Measurements from ENCODE around the gene HOXB6. TPM values are rescaled to one million over a fixed set of nuclear protein-coding genes. Genes with fewer than 3 reads are reported as not detected.

The HOXB6 gene
- total and polyA plus RNA-seq, 4 donors, result 0.17 to 1.1 (median 0.46) TPM

GRCh38 chr17:48644910-48645557 lies 40.2 kb upstream of the HOXB6 start:
- H3K4me3 ChIP-seq (ENCODE audit: low read depth in 1 of 3, low read length in 3 of 3), result no peak overlapping the region
- no peak overlapping the region for H3K9ac ChIP-seq (ENCODE audit: low read depth in 1 of 2, low read length in 2 of 2)
- 24% methylated on average over 6 of the region's 6 CpGs for WGBS
- no peak overlapping the region for H3K27ac ChIP-seq (ENCODE audit: low read depth in 1 of 2, low read length in 2 of 2)
- peaks cover 0 to 6% (median 2%) of the 10 kb centered on the region in 4 donors for H3K4me1 ChIP-seq (ENCODE audit: control insufficient read depth in 4 of 4, insufficient read depth in 4 of 4, low read length in 3 of 4)
- TF ChIP-seq, protein P1, sequence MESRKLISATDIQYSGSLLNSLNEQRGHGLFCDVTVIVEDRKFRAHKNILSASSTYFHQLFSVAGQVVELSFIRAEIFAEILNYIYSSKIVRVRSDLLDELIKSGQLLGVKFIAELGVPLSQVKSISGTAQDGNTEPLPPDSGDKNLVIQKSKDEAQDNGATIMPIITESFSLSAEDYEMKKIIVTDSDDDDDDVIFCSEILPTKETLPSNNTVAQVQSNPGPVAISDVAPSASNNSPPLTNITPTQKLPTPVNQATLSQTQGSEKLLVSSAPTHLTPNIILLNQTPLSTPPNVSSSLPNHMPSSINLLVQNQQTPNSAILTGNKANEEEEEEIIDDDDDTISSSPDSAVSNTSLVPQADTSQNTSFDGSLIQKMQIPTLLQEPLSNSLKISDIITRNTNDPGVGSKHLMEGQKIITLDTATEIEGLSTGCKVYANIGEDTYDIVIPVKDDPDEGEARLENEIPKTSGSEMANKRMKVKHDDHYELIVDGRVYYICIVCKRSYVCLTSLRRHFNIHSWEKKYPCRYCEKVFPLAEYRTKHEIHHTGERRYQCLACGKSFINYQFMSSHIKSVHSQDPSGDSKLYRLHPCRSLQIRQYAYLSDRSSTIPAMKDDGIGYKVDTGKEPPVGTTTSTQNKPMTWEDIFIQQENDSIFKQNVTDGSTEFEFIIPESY (IDR thresholded peaks at IDR 0.05), result no peak
- TF ChIP-seq RAD21 (IDR thresholded peaks at IDR 0.05) (no peak), RXRA (IDR thresholded peaks at IDR 0.05) (no peak), TAF1 (conservative IDR thresholded peaks at IDR 0.05) (no peak), FOXA1 (IDR thresholded peaks at IDR 0.05) (no peak)
- no peaks in the 10 kb centered on the region for H3K9me3 ChIP-seq (ENCODE audit: control insufficient read depth in 4 of 4, low read length in 3 of 4)
- DNase-seq (ENCODE audit: low spot score), result no peak
- H3K36me3 ChIP-seq (ENCODE audit: control insufficient read depth in 4 of 4, insufficient read depth in 3 of 4, low read depth in 1 of 4, low read length in 3 of 4), result no peaks in the 10 kb centered on the region
- peaks cover 15 to 27% (median 24%) of the 10 kb centered on the region in 4 donors for H3K27me3 ChIP-seq (ENCODE audit: control insufficient read depth in 4 of 4, insufficient read depth in 4 of 4, low read length in 3 of 4)

DNA sequence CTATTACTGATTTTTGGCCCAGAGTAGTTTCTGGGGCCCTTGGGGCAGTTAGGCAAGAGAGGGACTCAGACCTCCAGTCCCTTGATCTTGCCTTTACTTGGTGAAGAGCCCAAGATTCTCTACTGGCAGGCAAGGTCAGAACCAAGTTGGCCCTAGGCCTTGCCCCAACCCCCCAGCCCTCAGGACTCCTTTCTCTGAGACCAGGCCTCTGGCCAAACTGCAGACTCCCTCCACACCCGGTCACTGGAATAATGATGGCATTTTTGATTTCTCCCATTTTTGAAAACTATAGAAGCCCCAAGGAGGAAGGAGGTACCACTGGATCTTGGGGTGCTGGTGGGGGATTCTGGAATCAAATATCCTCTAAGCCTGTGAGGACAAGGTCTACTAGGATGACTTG lies 39.4 kb upstream of the HOXB6 start:
- Histone ChIP-seq H3K9ac (ENCODE audit: low read depth in 1 of 2, low read length in 2 of 2) (no peak overlapping the region), H3K4me3 (ENCODE audit: low read depth in 1 of 3, low read length in 3 of 3) (no peak overlapping the region), H3K27me3 (ENCODE audit: control insufficient read depth in 4 of 4, insufficient read depth in 4 of 4, low read length in 3 of 4) (peaks cover 15 to 27% (median 25%) of the 10 kb centered on the region in 4 donors), H3K27ac (ENCODE audit: low read depth in 1 of 2, low read length in 2 of 2) (no peak overlapping the region), H3K4me1 (ENCODE audit: control insufficient read depth in 4 of 4, insufficient read depth in 4 of 4, low read length in 3 of 4) (peaks cover 0 to 6% (median 2%) of the 10 kb centered on the region in 4 donors), H3K36me3 (ENCODE audit: control insufficient read depth in 4 of 4, insufficient read depth in 3 of 4, low read depth in 1 of 4, low read length in 3 of 4) (no peaks in the 10 kb centered on the region), H3K9me3 (ENCODE audit: control insufficient read depth in 4 of 4, low read length in 3 of 4) (no peaks in the 10 kb centered on the region)
- TF ChIP-seq RAD21 (IDR thresholded peaks at IDR 0.05) (no peak), HNF4G (IDR thresholded peaks at IDR 0.05) (no peak), GABPA (IDR thresholded peaks at IDR 0.05 in 1 of 2, conservative IDR thresholded peaks at IDR 0.05 in 1 of 2) (no peak), YY1 (IDR thresholded peaks at IDR 0.05) (no peak), JUND (IDR thresholded peaks at IDR 0.05) (no peak), EGR1 (IDR thresholded peaks at IDR 0.05; ENCODE audit: low read depth in 2 of 2) (no peak), NR2F2 (IDR thresholded peaks at IDR 0.05) (no peak), TAF1 (conservative IDR thresholded peaks at IDR 0.05) (no peak), MAX (IDR thresholded peaks at IDR 0.05) (no peak), RXRA (IDR thresholded peaks at IDR 0.05) (no peak), FOXA1 (IDR thresholded peaks at IDR 0.05) (no peak)
- TF ChIP-seq, protein P1 (IDR thresholded peaks at IDR 0.05), result no peak
- 63% methylated on average over 1 of the region's 1 CpG for WGBS
- no peak for DNase-seq (ENCODE audit: low spot score)

GRCh38 chr17:48643697-48644012 lies 38.9 kb upstream of the HOXB6 start:
- H3K36me3 ChIP-seq (ENCODE audit: control insufficient read depth in 4 of 4, insufficient read depth in 3 of 4, low read depth in 1 of 4, low read length in 3 of 4), result no peaks in the 10 kb centered on the region
- no peak overlapping the region for H3K27ac ChIP-seq (ENCODE audit: low read depth in 1 of 2, low read length in 2 of 2)
- H3K9ac ChIP-seq (ENCODE audit: low read depth in 1 of 2, low read length in 2 of 2), result no peak overlapping the region
- no peak overlapping the region for H3K4me3 ChIP-seq (ENCODE audit: low read depth in 1 of 3, low read length in 3 of 3)
- no peak for DNase-seq (ENCODE audit: low spot score)
- no peaks in the 10 kb centered on the region for H3K9me3 ChIP-seq (ENCODE audit: control insufficient read depth in 4 of 4, low read length in 3 of 4)
- peaks cover 15 to 31% (median 25%) of the 10 kb centered on the region in 4 donors for H3K27me3 ChIP-seq (ENCODE audit: control insufficient read depth in 4 of 4, insufficient read depth in 4 of 4, low read length in 3 of 4)
- TF ChIP-seq, protein P2, sequence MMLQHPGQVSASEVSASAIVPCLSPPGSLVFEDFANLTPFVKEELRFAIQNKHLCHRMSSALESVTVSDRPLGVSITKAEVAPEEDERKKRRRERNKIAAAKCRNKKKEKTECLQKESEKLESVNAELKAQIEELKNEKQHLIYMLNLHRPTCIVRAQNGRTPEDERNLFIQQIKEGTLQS (IDR thresholded peaks at IDR 0.05), result no peak
- H3K4me1 ChIP-seq (ENCODE audit: control insufficient read depth in 4 of 4, insufficient read depth in 4 of 4, low read length in 3 of 4), result peaks cover 0 to 6% (median 2%) of the 10 kb centered on the region in 4 donors
